WTC11 (cell line): ENCODE data around the gene N4BP2L2. TPM values are rescaled to one million over a fixed set of nuclear protein-coding genes. Genes with fewer than 3 reads are reported as not detected.

Experiments used
- ATAC-seq: fragments of 200-7000 bp; cut with Tn5 transposase; 2 replicates; pipeline ENCODE4 v1.10.0; 2021; ENCODE audit warnings: mild to moderate bottlenecking, moderate library complexity
- CTCF ChIA-PET: fragments of 300-600 bp; sonication (Branson Sonifier 250); formaldehyde crosslinking; loops from one replicate; lab custom pipeline; 2021; ENCODE audit warnings: antibody characterized with exemption; lab: Charles Lee
- POLR2A ChIA-PET: fragments of 350-600 bp; sonication (Branson Sonifier 250); formaldehyde crosslinking; loops from one replicate; lab custom pipeline; 2021; ENCODE audit warnings: antibody characterized with exemption; lab: Charles Lee
- DNase-seq: peaks from one replicate; pipeline ENCODE4 v3.0.0; 2021; ENCODE audit warnings: low spot score
- H3K27ac Mint-ChIP-seq: 2 replicates; pipeline ENCODE4 v1.8.0; 2021; ENCODE audit warnings: mixed read lengths
- H3K27me3 Mint-ChIP-seq: 2 replicates; pipeline ENCODE4 v1.8.0; 2021; ENCODE audit warnings: low read depth, mild to moderate bottlenecking, moderate library complexity, mixed read lengths
- H3K36me3 Mint-ChIP-seq: 2 replicates; pipeline ENCODE4 v1.8.0; 2021; ENCODE audit warnings: mixed read lengths
- H3K4me1 Mint-ChIP-seq: 2 replicates; pipeline ENCODE4 v1.8.0; 2022; ENCODE audit warnings: mixed read lengths
- H3K4me3 Mint-ChIP-seq: 2 replicates; pipeline ENCODE4 v1.8.0; 2021; ENCODE audit warnings: mild to moderate bottlenecking, moderate library complexity, mixed read lengths
- H3K9me3 Mint-ChIP-seq: 2 replicates; pipeline ENCODE4 v1.8.0; 2021; ENCODE audit warnings: mixed read lengths
- ATF2 ChIP-seq: sonication (generic); formaldehyde crosslinking; IDR thresholded peaks from 2 replicates; pipeline ENCODE4 v1.8.1; 2022; ENCODE audit warnings: low read depth, missing genetic modification reagents, borderline replicate concordance
- ESRRA ChIP-seq: sonication (generic); formaldehyde crosslinking; IDR thresholded peaks from 2 replicates; pipeline ENCODE4 v1.8.1; 2022; ENCODE audit warnings: mild to moderate bottlenecking, missing genetic modification reagents, borderline replicate concordance
- ETV6 ChIP-seq: sonication (generic); formaldehyde crosslinking; IDR thresholded peaks from 2 replicates; pipeline ENCODE4 v1.8.1; 2022; ENCODE audit warnings: mild to moderate bottlenecking, missing genetic modification reagents
- FOXP1 ChIP-seq: sonication (generic); formaldehyde crosslinking; IDR thresholded peaks from 2 replicates; pipeline ENCODE4 v1.8.0; 2022; ENCODE audit warnings: missing genetic modification reagents, mild to moderate bottlenecking, moderate library complexity, borderline replicate concordance
- GRHL2 ChIP-seq: fragments of 250-450 bp; sonication (Bioruptor Pico); IDR thresholded peaks from 2 replicates; pipeline ENCODE4 v1.8.0; 2022; ENCODE audit warnings: mild to moderate bottlenecking, moderate library complexity; ENCODE audit not compliant: insufficient replicate concordance, severe bottlenecking
- GTF2I ChIP-seq: fragments of 250-450 bp; sonication (Bioruptor Pico); conservative IDR thresholded peaks from 2 replicates; pipeline ENCODE4 v1.4.0; 2021; ENCODE audit warnings: mild to moderate bottlenecking
- IRF1 ChIP-seq: sonication (generic); formaldehyde crosslinking; IDR thresholded peaks from 2 replicates; pipeline ENCODE4 v1.8.0; 2023; ENCODE audit warnings: missing genetic modification reagents
- JAZF1 ChIP-seq: fragments of 250-450 bp; sonication (Bioruptor Pico); IDR thresholded peaks from 2 replicates; pipeline ENCODE4 v1.9.0; 2021; ENCODE audit warnings: moderate library complexity, mild to moderate bottlenecking, inconsistent platforms
- KAT7 ChIP-seq: sonication (generic); formaldehyde crosslinking; IDR thresholded peaks from 2 replicates; pipeline ENCODE4 v1.8.1; 2023; ENCODE audit warnings: missing genetic modification reagents, mild to moderate bottlenecking, borderline replicate concordance
- OVOL2 ChIP-seq: fragments of 250-450 bp; sonication (Bioruptor Pico); IDR thresholded peaks from 2 replicates; pipeline ENCODE4 v1.9.0; 2021; ENCODE audit warnings: mild to moderate bottlenecking, borderline replicate concordance
- PREB ChIP-seq: sonication (generic); formaldehyde crosslinking; IDR thresholded peaks from 2 replicates; pipeline ENCODE4 v1.8.1; 2022; ENCODE audit warnings: mild to moderate bottlenecking, missing genetic modification reagents, moderate library complexity, borderline replicate concordance
- SP1 ChIP-seq: sonication (generic); formaldehyde crosslinking; conservative IDR thresholded peaks from 2 replicates; pipeline ENCODE4 v1.8.1; 2022; ENCODE audit warnings: missing genetic modification reagents
- STAT6 ChIP-seq: sonication (generic); formaldehyde crosslinking; conservative IDR thresholded peaks from 2 replicates; pipeline ENCODE4 v1.8.1; 2023; ENCODE audit warnings: mild to moderate bottlenecking, low read depth, missing genetic modification reagents, moderate library complexity
- TEAD1 ChIP-seq: sonication (generic); formaldehyde crosslinking; IDR thresholded peaks from 2 replicates; pipeline ENCODE4 v1.8.0; 2022; ENCODE audit warnings: mild to moderate bottlenecking, missing genetic modification reagents
- ZBTB43 ChIP-seq: sonication (generic); formaldehyde crosslinking; IDR thresholded peaks from 2 replicates; pipeline ENCODE4 v1.8.1; 2023; ENCODE audit warnings: mild to moderate bottlenecking, missing genetic modification reagents
- ZNF138 ChIP-seq: sonication (generic); formaldehyde crosslinking; conservative IDR thresholded peaks from 2 replicates; pipeline ENCODE4 v1.8.1; 2022; ENCODE audit warnings: mild to moderate bottlenecking, moderate library complexity, missing genetic modification reagents
- ZNF281 ChIP-seq: sonication (generic); formaldehyde crosslinking; IDR thresholded peaks from 2 replicates; pipeline ENCODE4 v1.8.0; 2023; ENCODE audit warnings: mild to moderate bottlenecking, missing genetic modification reagents
- ZNF512 ChIP-seq: sonication (generic); formaldehyde crosslinking; IDR thresholded peaks from 2 replicates; pipeline ENCODE4 v1.8.1; 2022; ENCODE audit warnings: missing genetic modification reagents, borderline replicate concordance
- total RNA-seq: library from RNA; stranded (reverse); gene quantifications from 3 replicates; pipeline ENCODE4 v1.2.3, GENCODE V29; 2021
- TF ChIP-seq, protein P1 (sequence below): sonication (generic); formaldehyde crosslinking; IDR thresholded peaks from 2 replicates; pipeline ENCODE4 v1.8.0; 2022; ENCODE audit warnings: mild to moderate bottlenecking, missing genetic modification reagents
- TF ChIP-seq, protein P2 (sequence below): sonication (generic); formaldehyde crosslinking; IDR thresholded peaks from 2 replicates; pipeline ENCODE4 v1.8.0; 2023; ENCODE audit warnings: missing genetic modification reagents, mild to moderate bottlenecking, borderline replicate concordance

N4BP2L2 gene
- total RNA-seq, 1 experiment from 2014 or later = 68.9 TPM

GRCh38 chr13:32423592-32423991 lies 115.0 kb downstream of the N4BP2L2 start:
- Mint-ChIP-seq H3K36me3 (peaks cover 14% of the 10 kb centered on the region), H3K4me1 (peaks cover 24% of the 10 kb centered on the region), H3K9me3 (peaks cover 15% of the 10 kb centered on the region), H3K27me3 (peaks cover 16% of the 10 kb centered on the region), H3K4me3 (no peak overlapping the region), H3K27ac (no peak overlapping the region)
- ChIA-PET POLR2A (no interaction called here), CTCF (interaction anchor here (1.0 to 1.4 kb wide), 2 partner anchors 9 to 15 kb away, joined by 3 to 6 read pairs; no protein-coding TSS in a partner anchor)
- TF ChIP-seq ESRRA (CRISPR knock-in tag) (no peak), IRF1 (CRISPR knock-in tag) (no peak), JAZF1 (no peak), TEAD1 (CRISPR knock-in tag) (no peak), ATF2 (CRISPR knock-in tag) (no peak), ZNF138 (CRISPR knock-in tag) (no peak), FOXP1 (CRISPR knock-in tag) (no peak), ZNF281 (CRISPR knock-in tag) (no peak), PREB (CRISPR knock-in tag) (no peak), GTF2I (no peak), ZNF512 (CRISPR knock-in tag) (no peak), OVOL2 (CRISPR knock-in tag) (no peak), GRHL2 (CRISPR knock-in tag) (no peak), ZBTB43 (CRISPR knock-in tag) (no peak), STAT6 (no peak), ETV6 (CRISPR knock-in tag) (no peak), KAT7 (CRISPR knock-in tag) (no peak), SP1 (CRISPR knock-in tag) (no peak)
- TF ChIP-seq, protein P1, sequence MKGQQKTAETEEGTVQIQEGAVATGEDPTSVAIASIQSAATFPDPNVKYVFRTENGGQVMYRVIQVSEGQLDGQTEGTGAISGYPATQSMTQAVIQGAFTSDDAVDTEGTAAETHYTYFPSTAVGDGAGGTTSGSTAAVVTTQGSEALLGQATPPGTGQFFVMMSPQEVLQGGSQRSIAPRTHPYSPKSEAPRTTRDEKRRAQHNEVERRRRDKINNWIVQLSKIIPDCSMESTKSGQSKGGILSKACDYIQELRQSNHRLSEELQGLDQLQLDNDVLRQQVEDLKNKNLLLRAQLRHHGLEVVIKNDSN (CRISPR knock-in tag) = no peak
- TF ChIP-seq, protein P2, sequence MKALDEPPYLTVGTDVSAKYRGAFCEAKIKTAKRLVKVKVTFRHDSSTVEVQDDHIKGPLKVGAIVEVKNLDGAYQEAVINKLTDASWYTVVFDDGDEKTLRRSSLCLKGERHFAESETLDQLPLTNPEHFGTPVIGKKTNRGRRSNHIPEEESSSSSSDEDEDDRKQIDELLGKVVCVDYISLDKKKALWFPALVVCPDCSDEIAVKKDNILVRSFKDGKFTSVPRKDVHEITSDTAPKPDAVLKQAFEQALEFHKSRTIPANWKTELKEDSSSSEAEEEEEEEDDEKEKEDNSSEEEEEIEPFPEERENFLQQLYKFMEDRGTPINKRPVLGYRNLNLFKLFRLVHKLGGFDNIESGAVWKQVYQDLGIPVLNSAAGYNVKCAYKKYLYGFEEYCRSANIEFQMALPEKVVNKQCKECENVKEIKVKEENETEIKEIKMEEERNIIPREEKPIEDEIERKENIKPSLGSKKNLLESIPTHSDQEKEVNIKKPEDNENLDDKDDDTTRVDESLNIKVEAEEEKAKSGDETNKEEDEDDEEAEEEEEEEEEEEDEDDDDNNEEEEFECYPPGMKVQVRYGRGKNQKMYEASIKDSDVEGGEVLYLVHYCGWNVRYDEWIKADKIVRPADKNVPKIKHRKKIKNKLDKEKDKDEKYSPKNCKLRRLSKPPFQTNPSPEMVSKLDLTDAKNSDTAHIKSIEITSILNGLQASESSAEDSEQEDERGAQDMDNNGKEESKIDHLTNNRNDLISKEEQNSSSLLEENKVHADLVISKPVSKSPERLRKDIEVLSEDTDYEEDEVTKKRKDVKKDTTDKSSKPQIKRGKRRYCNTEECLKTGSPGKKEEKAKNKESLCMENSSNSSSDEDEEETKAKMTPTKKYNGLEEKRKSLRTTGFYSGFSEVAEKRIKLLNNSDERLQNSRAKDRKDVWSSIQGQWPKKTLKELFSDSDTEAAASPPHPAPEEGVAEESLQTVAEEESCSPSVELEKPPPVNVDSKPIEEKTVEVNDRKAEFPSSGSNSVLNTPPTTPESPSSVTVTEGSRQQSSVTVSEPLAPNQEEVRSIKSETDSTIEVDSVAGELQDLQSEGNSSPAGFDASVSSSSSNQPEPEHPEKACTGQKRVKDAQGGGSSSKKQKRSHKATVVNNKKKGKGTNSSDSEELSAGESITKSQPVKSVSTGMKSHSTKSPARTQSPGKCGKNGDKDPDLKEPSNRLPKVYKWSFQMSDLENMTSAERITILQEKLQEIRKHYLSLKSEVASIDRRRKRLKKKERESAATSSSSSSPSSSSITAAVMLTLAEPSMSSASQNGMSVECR (CRISPR knock-in tag) = no peak
- ATAC-seq = no peak
- no peak for DNase-seq
